HepG2 (cell line): ENCODE results near the gene OGA. TPM values are rescaled to one million over a fixed set of nuclear protein-coding genes. Genes with fewer than 3 reads are reported as not detected.

Experiments used
- ATF4 ChIP-seq, 2 experiments: fragments of 450-650 bp in 1 of 2; sonication (generic) in 1 of 2; formaldehyde crosslinking; IDR thresholded peaks; 2 replicates each; pipeline versions ENCODE4 v1.5.0 to v1.8.0; 2020 to 2022; ENCODE audit warnings: mild to moderate bottlenecking in 1 of 2, missing genetic modification reagents in 1 of 2
- DZIP1 ChIP-seq: sonication (generic); formaldehyde crosslinking; IDR thresholded peaks from 2 replicates; pipeline ENCODE4 v1.5.0; 2020; ENCODE audit warnings: mild to moderate bottlenecking, missing genetic modification reagents
- FOXC1 ChIP-seq: sonication (generic); formaldehyde crosslinking; IDR thresholded peaks from 2 replicates; pipeline ENCODE4 v1.8.0; 2022; ENCODE audit warnings: mild to moderate bottlenecking, missing genetic modification reagents, borderline replicate concordance
- HNRNPH1 ChIP-seq: fragments of 200-400 bp; formaldehyde crosslinking; optimal IDR thresholded peaks from 2 replicates; pipeline ENCODE3; 2017; ENCODE audit warnings: mild to moderate bottlenecking, low read depth, low read length
- POLR2G ChIP-seq: fragments of 200-400 bp; formaldehyde crosslinking; IDR thresholded peaks from 2 replicates; pipeline ENCODE4 v1.6.1; 2018; ENCODE audit warnings: mild to moderate bottlenecking, low read depth, low read length, moderate library complexity
- SRSF4 ChIP-seq: fragments of 200-400 bp; formaldehyde crosslinking; IDR thresholded peaks from one replicate; pipeline ENCODE4 v1.6.1; 2018; ENCODE audit warnings: mild to moderate bottlenecking, low read depth, low read length, moderate library complexity; ENCODE audit not compliant: poor library complexity, severe bottlenecking
- TCF12 ChIP-seq, 2 experiments: fragments of 450-650 bp in 1 of 2; sonication (generic) in 1 of 2; formaldehyde crosslinking in 1 of 2; IDR thresholded peaks; 2 replicates each; pipeline versions ENCODE4 v1.6.1 to v1.8.0; 2017 to 2022; ENCODE audit warnings: antibody characterized with exemption in 1 of 2, mild to moderate bottlenecking in 1 of 2, missing genetic modification reagents in 1 of 2, moderate library complexity in 1 of 2
- TFAP4 ChIP-seq: sonication (generic); IDR thresholded peaks from 2 replicates; pipeline ENCODE4 v1.6.1; 2016; ENCODE audit warnings: low read depth, borderline replicate concordance
- THAP11 ChIP-seq: IDR thresholded peaks from 2 replicates; pipeline ENCODE4 v1.6.1; 2016; ENCODE audit warnings: missing biosample characterization, missing genetic modification reagents
- ZBTB37 ChIP-seq: sonication (generic); formaldehyde crosslinking; IDR thresholded peaks from 2 replicates; pipeline ENCODE4 v1.4.0; 2020; ENCODE audit warnings: mild to moderate bottlenecking, missing genetic modification reagents
- ZBTB42 ChIP-seq: sonication (generic); formaldehyde crosslinking; IDR thresholded peaks from 2 replicates; pipeline ENCODE4 v1.5.0; 2020; ENCODE audit warnings: mild to moderate bottlenecking, missing genetic modification reagents
- ZNF383 ChIP-seq: sonication (generic); formaldehyde crosslinking; IDR thresholded peaks from 2 replicates; pipeline ENCODE4 v1.4.0; 2020; ENCODE audit warnings: missing genetic modification reagents, mild to moderate bottlenecking, borderline replicate concordance
- ZNF777 ChIP-seq: sonication (generic); formaldehyde crosslinking; IDR thresholded peaks from 2 replicates; pipeline ENCODE4 v1.4.0; 2020; ENCODE audit warnings: missing genetic modification reagents
- ZNF850 ChIP-seq: sonication (generic); formaldehyde crosslinking; conservative IDR thresholded peaks from 2 replicates; pipeline ENCODE4 v1.9.0; 2021; ENCODE audit warnings: mild to moderate bottlenecking, missing genetic modification reagents
- ZSCAN29 ChIP-seq: sonication (generic); formaldehyde crosslinking; conservative IDR thresholded peaks from 2 replicates; pipeline ENCODE4 v1.4.0; 2020; ENCODE audit warnings: mild to moderate bottlenecking, missing genetic modification reagents
- ZSCAN30 ChIP-seq: sonication (generic); formaldehyde crosslinking; IDR thresholded peaks from 2 replicates; pipeline ENCODE4 v1.5.0; 2020; ENCODE audit warnings: mild to moderate bottlenecking, missing genetic modification reagents
- polyA plus RNA-seq, 8 experiments: library from polyadenylated mRNA; depleted of rRNA in 3 of 8; stranded (reverse) in 7 of 8; unstranded in 1 of 8; fragments of >200 nt; fragmentation: Illumina TruSeq in 4 of 8; extraction: Trizol in 4 of 8; gene quantifications; 2 replicates each; pipeline versions ENCODE4 v1.2.1 to v1.2.3, GENCODE V29; 2011 to 2016; ENCODE audit warnings: low read depth in 4 of 8, missing spikeins in 1 of 8, mixed read lengths in 1 of 8; ENCODE audit not compliant: insufficient read depth in 1 of 8
- total RNA-seq, 5 experiments: library from RNA; depleted of rRNA; stranded (reverse); fragments of >200 nt; fragmentation: Illumina TruSeq; extraction: Trizol; gene quantifications; 2 replicates each; pipeline ENCODE4 v1.2.3, GENCODE V29; 2016; ENCODE audit warnings: low read depth in 1 of 5
- TF ChIP-seq, protein P1 (sequence below): sonication (generic); formaldehyde crosslinking; IDR thresholded peaks from 2 replicates; pipeline ENCODE4 v1.5.0; 2020; ENCODE audit warnings: missing genetic modification reagents, mild to moderate bottlenecking, borderline replicate concordance
- TF ChIP-seq, protein P2 (sequence below): sonication (generic); formaldehyde crosslinking; IDR thresholded peaks from 2 replicates; pipeline ENCODE4 v1.8.0; 2022; ENCODE audit warnings: missing genetic modification reagents, mild to moderate bottlenecking, borderline replicate concordance

Gene OGA
- total and polyA plus RNA-seq, 2 of the 13 experiments (the other 11 are each of a cell fraction or from before 2014, with no cell fraction given) = 33.2 to 39.8 TPM

DNA sequence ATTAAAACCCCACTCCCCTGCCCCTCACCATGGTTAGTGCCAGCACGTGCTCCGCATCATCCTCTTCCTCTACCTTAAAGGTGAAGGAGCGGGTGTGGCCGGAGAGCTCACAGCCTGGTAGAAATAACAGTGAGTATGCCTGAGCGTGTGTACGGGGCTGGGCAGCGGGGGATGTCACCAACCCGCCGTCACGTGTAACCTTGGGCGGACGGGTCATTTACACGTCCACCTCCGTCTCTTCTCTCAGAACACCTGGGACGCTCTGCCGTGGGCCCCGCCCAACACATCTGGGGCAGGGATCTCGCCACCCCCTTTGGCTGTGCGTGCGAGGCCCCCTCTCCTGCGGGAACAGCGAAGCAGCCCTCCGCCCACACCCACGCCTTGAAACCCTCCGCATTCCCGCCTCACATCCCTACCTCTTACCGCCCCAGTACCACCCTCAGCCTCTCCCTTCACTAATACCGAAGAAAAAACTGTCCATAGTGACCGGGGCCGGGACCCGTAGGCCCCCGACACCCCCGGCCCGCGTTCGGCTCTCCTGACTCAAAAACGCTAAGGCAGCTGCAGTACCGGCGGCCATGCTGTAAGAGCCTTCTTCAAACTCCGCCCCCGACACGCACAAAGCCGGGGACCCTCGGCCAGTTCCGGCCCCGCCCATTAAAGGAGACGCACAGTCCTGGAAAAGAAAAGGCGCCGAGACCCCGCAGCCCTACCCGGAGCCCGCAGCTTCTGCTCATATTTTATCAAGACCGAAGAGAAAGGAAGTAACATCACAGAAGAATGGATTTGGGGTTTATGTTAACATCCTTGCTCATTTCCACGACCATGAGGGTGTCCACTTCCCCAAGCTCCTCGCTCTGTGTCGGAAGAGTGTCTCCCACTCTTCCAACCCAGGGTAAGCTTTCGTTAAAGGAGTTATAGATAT is 35.2 kb downstream of the OGA start, which contains the start of gene NPM3 (continued):
- TF ChIP-seq, protein P1, sequence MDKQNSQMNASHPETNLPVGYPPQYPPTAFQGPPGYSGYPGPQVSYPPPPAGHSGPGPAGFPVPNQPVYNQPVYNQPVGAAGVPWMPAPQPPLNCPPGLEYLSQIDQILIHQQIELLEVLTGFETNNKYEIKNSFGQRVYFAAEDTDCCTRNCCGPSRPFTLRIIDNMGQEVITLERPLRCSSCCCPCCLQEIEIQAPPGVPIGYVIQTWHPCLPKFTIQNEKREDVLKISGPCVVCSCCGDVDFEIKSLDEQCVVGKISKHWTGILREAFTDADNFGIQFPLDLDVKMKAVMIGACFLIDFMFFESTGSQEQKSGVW (CRISPR knock-in tag) = no peak
- TF ChIP-seq TCF12 (IDR thresholded peaks at IDR 0.05) (no peak), TCF12 (CRISPR knock-in tag; IDR thresholded peaks at IDR 0.05) (no peak), TFAP4 (no peak), FOXC1 (CRISPR knock-in tag) (no peak; the same call in 1 of the 2 replicates), ZNF383 (no peak), ATF4 (CRISPR knock-in tag; IDR thresholded peaks at IDR 0.05) (peak in 1 of 2 experiments; percentile 57; a peak in 2 of 4 replicates), SRSF4 (no peak), ZSCAN30 (CRISPR knock-in tag) (no peak; the same call in 1 of the 2 replicates), THAP11 (CRISPR knock-in tag) (peak; percentile 79), ZSCAN29 (CRISPR knock-in tag) (no peak), ZBTB42 (CRISPR knock-in tag) (no peak), ZBTB37 (CRISPR knock-in tag) (no peak), ZNF777 (CRISPR knock-in tag) (no peak), HNRNPH1 (no peak), POLR2G (peak; percentile 82), DZIP1 (CRISPR knock-in tag) (0 out of 2 replicates have a peak, but pooled peaks have one; percentile 45), ZNF850 (no peak)
- TF ChIP-seq, protein P2, sequence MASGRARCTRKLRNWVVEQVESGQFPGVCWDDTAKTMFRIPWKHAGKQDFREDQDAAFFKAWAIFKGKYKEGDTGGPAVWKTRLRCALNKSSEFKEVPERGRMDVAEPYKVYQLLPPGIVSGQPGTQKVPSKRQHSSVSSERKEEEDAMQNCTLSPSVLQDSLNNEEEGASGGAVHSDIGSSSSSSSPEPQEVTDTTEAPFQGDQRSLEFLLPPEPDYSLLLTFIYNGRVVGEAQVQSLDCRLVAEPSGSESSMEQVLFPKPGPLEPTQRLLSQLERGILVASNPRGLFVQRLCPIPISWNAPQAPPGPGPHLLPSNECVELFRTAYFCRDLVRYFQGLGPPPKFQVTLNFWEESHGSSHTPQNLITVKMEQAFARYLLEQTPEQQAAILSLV (CRISPR knock-in tag) = no peak
